ENCODE measurements around the gene PCED1B.
"Not testable (repeated sequence)": the region's sequence is repeated elsewhere in the genome, so short reads cannot be mapped to it uniquely, and the experiment has no call there.

The PCED1B gene

DNA sequence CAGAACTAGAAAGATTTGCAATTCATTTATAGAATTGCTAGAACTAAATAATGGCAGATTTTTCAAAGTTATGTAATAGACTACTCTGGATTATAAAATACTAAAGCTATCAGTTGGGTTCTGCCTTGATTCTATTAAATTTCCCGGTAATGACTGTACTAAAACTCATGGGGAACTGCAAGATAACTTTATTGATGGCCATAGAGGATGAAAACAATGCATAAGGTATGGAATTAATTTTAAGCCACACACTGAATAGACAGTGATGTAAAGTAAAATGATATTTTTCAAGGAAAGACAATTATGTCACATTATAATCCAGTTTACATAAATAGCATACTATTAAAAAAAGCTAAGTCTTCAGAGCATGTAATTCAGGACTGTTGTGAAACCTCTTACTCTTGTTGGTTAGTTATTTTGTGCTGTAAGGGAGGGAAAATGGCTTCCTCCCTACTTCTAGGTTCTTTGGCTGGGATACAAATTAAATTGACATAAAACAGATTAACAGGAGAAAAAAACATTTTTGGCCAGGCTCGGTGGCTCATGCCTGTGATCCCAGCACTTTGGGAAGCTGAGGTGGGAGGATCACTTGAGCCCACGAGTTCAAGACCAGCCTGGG, 134.7 kb downstream of the PCED1B start:
- DNase-seq = no peak

DNA sequence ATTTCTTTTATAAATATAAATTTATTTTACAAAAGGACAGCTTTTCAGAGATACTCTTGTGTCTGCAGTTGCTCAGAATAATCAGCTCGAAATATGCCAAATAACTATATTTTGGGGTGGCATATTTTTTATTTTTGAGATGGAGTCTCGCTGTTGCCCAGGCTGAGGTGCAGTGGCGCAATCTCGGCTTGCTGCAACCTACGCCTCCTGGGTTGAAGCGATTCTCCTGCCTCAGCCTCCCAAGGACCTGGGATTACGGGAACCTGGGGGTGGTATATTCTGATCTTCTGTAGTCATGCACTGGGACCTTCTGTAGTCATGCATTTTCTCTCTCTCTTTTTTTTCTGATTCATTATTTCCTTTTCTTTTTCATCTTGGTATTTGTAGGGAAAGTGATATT, 135.3 kb downstream of the PCED1B start:
- DNase-seq = no peak

- peak; percentile 50 for DNase-seq
Observed at GRCh38 chr12:47216150-47216677, 136.8 kb downstream of the PCED1B start.

GRCh38 chr12:47217595-47217869, 138.1 kb downstream of the PCED1B start:
- DNase-seq = not testable (repeated sequence)

DNA sequence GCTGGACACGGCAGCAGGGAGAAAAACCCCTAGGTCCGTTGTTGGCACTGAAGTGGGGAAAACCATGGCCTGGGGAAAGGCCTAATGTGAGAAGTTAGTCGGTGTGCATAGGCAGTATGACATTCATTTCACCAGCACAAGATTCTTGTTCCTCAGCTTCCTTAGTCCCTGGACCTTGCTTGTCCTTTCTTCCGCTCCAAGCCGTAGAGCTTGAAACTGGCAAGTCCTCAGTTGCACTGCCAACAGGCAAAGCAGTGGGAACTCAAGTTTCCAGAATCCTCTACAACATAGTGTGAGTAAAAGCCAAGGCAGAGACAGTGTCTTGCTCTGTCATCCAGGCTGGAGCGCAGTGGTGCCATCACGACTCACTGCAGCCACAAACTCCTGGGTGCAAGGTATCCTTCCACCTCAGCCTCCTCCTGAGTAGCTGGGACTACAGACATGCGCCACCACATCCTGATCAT, 138.8 kb downstream of the PCED1B start:
- no peak for DNase-seq

GRCh38 chr12:47219243-47219642, 139.8 kb downstream of the PCED1B start:
- no peak for DNase-seq

DNA sequence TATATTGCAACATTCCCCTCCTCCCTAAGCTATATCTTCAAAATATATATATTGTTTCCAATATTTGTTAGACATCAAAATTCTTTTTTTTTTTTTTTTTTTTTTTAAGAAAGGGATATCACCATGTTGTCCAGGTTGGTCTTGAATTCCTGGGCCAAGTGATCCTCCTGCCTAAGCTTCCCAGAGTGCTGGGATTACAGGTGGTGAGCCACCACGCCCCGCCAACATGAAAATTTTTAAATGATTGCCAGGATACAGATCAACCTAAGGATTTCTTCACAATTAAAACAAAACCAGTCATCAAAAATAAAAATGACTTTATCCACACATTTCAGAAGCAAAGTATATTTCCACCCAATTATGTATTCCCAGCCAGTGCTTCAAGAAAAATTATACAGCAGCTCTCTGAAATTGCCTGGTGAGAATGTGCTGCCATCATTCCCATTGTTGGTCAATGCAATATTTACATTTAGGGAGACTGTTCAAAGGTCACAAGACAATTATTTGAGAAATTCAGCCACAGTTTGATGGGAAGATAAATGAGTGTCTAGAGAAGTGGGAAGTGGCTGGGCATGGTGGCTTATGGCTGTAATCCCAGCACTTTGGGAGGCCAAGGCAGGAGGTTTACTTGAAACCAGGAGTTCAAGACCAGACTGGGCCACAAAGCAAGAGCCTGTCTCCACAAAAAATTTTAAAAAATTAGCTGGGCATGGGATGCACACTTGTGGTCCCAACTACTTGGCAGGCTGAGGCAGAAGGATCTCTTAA, 142.0 kb downstream of the PCED1B start:
- DNase-seq = no peak

GRCh38 chr12:47222520-47223030, 143.2 kb downstream of the PCED1B start:
- no peak for DNase-seq

- DNase-seq = no peak
Observed at GRCh38 chr12:47223031-47223847, 143.8 kb downstream of the PCED1B start.

DNA sequence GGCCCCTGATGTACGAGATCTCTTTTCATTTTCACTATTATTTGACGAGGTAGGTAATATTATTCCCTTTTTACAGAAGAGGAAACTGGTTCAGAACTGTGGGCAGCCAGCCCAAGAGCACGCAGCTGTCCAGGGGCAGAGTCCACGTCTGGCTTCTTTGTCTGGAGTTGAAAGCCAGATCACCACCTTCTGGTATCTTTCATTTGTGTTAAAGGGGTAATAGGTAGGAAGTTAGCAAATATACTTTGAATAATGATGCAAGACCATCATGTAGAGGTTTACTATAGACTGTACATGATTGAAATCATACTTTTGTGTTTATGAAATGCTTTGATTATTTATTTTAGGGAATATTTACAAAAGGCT, 144.4 kb downstream of the PCED1B start:
- DNase-seq = no peak

DNA sequence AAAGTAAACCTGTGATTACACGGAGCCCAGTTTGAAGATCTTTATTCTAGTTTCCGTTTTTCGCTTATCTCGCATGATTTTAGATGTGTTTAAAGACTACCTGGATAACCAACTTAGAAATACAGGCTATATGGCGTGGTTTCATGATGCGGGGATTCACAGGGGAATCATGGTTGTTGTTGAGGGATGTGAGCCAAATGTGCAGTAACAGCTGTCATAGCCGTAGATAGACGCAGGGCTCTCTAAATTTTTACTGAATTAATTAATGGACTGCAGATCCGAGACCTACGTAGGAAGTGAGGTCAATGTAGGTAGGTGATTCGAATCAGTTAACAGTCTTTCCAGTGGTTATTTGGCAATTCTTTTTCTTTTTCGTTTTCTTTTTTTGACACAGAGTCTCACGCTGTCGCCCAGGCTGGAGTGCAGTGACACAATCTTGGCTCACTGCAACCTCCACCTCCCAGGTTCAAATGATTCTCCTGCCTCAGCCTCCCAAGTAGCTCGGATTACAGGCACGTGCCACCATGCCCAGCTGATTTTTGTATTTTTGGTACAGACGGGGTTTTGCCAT, 145.2 kb downstream of the PCED1B start:
- no peak for DNase-seq

DNA sequence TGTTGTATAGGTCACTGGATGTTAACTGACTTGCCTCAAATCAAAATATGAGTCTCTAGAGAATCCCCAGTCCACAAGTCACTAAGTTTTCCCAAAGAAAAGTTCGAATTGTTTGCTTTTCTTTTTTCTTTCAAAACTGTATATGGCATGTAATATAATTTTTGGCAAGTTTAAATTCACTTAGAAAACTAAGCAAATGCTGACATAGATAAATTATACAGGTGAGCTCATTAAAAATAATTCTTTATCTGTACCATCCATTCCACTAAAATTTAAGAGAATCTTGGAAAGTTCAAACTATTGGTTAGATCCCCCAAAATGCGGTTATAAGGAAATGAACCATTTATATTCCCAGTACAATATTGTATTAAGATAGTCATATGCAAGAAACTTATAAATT, 145.9 kb downstream of the PCED1B start:
- no peak for DNase-seq

- no peak for DNase-seq
Observed at GRCh38 chr12:47226199-47226598, 146.8 kb downstream of the PCED1B start.

GRCh38 chr12:47228802-47229201, 149.4 kb downstream of the PCED1B start:
- DNase-seq = no peak

DNA sequence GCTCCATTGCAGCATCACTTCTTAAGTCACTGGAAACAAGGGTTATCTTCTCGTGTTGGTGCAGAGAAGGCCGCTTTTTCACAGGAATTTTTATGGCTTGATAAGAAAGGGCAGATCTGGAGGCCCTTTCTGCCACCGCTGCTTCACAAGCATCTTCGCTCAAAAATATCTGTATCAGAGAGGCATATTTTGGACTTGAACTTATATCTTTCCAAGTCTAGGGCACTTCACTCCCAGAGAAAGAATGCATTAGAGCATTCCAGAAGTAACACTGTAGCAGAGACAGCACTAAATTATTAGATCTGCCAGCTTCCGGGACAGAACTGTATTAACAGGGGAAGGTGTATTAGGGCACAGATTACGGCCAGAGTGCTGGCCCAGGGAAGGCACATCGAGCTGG, 152.0 kb downstream of the PCED1B start:
- DNase-seq = no peak

- DNase-seq = no peak
Observed at GRCh38 chr12:47234576-47235141, 155.2 kb downstream of the PCED1B start.

GRCh38 chr12:47235258-47236040, 156.0 kb downstream of the PCED1B start:
- no peak for DNase-seq

- no peak for DNase-seq
Observed at GRCh38 chr12:47236109-47236714, 156.8 kb downstream of the PCED1B start.

GRCh38 chr12:47237751-47238211, 158.4 kb downstream of the PCED1B start:
- no peak for DNase-seq

GRCh38 chr12:47238669-47239114, 159.3 kb downstream of the PCED1B start:
- DNase-seq = no peak

DNA sequence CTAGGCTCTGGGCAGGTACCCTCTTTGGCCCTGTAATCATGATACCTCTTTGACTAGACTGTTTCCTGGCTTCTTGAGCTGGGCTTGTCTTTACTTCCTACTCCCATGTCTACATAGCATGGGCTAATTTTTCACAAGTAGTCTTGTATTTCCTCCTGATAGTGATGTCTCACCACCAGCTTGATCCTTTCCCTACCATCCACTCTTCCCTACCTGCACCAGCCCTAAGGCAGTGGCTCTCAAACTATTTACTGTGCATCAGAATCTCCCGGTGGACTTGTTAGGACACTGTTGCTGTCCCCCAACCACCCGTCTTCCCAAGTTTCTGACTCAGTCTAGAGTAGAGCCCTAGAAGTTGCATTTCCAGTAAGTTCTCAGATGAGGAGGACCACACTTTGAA, 163.0 kb downstream of the PCED1B start:
- DNase-seq = no peak
